GM19397 (cell line): ENCODE data around the gene NXPH2.
A peak's percentile ranks its signal among the peaks of the same experiment; 100 is the strongest.
"Not testable (repeated sequence)": the region's sequence is repeated elsewhere in the genome, so short reads cannot be mapped to it uniquely, and the experiment has no call there.

Experiments
- ATAC-seq: cut with Tn5 transposase; IDR thresholded peaks from one replicate; pipeline ENCODE4 v1.9.1; 2021; ENCODE audit warnings: mild to moderate bottlenecking, moderate library complexity; ENCODE audit not compliant: unreplicated experiment

The NXPH2 gene

DNA sequence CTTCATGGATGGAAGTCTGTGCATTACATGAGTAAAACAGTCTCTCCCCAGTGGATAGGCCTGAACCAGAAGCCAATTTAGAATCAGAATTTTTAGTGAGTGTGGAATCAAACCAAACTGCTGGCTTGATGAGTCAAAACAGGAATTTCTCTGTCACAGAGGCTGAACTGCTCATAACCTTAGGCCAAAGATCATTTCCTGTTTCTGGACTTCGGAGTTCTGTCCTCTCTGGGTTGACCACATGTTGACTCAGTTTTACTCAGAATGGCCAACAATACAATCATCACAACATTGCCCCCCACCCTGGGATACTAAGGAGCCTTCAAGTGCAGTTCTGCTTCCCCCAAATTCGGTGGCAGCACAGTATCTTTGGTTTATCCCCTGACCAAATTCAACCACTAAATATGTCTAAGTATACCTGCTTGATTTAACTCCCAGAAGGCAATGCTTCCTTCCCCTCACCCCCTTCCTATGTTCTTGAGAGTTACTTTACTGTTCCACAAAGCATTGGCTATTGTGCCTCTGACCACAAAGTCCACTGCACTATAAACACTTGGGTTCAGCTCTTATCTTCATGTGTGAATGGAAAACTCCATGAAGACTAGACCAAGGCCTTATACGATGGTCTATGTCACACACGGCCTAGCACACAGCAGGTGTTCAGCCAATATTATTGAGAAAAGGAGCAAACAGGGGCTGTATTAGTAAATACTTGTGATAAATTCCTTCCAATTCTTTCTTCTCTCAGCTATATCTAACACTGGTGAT is 67.8 kb downstream of the NXPH2 start:
- ATAC-seq: peak; percentile 86

DNA sequence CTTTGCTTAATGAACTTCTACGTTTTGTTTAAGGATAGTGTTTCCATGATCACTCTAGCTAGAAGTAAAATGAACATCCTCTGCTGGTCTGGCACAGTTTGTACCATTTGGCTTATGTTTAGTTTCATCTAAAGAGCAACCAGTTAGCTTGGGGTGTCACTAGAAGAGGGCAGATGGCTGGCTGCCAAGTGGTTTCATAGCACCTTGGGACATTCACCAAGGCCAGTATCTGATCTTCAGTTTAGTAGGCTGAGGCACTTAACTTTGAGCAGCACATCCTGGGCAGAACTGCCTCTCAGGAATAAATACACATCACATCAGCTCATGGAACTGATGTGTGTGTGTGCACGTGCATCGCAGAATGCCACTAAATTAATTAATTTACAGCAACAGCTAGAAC is 68.4 kb downstream of the NXPH2 start:
- peak; percentile 54 for ATAC-seq

- ATAC-seq: no peak
These were observed 71.4 kb downstream of the NXPH2 start for GRCh38 chr2:138708682-138709241.

DNA sequence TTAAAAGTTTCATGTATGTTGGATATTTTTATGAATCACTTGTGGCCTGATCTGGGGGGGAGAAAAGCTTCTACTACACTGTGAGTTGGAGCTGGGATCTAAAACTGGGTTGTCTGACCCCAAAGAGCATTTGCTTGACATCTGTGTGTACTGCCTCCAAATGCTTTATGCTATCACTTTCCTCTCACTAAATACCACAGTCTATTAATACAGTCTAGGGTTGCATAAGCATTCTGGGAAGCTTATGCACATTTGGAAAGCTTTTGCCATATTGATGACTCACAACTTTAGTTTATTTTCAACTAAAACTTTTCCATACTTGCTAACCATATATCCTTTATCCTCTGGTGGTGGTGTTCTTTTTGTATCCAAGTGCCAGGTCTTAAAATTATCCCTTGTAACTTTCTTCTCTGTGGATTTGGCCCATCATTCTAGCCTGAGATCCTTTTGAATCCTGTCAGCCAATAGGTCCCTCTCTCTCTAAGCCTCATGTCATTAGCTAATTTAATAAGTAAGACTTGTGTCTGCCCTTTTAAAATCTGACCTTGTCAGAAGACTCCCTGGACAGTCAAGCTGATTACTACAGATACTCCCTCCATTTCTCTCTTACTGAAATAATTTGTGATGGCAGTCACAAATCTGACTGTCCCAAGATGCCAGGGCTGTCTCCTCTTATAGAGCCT is 72.7 kb downstream of the NXPH2 start:
- no peak for ATAC-seq

DNA sequence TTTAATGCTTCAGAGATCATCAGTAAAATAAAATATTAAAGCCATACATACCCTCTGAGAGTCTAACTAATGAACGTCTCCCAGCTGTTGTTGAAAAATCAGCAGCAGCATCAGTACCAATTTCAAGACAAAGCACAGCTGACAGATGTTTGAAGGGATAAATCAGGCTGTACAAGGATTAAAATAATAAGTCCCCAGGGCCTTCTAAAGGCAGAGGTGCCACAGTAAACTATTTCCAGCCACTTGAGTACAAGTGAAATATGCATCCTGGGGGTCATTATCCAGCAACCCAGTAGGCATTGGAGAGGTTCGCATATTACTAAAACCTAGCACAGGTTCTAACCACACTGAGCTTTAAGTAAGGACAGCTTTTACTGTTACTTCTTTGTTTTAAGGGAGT is 76.9 kb downstream of the NXPH2 start:
- ATAC-seq: no peak

DNA sequence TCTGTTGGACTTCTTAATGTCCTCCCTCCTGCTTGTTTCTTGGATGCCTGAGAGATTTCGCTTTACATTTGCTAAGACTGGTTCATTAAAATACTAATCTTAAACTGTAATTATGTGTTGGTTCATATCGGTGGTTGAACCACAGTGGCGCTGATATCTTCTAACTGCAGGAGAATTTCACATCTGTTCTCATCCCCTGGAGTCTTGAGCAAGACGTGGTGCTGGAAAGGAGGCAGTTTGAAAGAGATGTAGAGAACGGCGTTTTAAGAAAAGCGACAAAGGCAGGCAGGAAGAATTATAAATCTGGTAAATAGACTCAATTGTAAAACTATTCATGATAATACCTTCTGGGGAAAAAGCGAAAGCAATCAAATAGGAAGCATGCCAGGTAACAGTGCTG is 79.5 kb downstream of the NXPH2 start:
- ATAC-seq: no peak

DNA sequence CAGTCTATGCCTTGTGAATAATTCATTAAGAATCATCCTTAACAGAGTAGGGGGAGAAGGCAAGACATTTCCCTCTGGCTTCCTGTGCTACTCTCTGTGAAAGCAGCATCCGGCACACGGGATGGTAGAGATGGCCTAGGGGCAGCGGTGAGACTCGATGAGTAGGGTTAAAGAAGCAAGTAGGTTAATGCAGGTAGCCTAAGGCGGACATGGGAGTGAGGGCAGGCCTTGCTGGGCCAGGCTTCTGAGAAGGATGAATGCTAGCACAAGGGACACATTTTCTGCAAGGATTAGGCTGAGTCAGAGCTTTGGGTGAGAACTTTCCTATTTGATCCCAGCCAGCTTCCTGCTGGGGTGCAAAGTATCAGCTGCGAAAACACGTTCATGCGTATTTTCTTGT is 80.8 kb downstream of the NXPH2 start:
- no peak for ATAC-seq

DNA sequence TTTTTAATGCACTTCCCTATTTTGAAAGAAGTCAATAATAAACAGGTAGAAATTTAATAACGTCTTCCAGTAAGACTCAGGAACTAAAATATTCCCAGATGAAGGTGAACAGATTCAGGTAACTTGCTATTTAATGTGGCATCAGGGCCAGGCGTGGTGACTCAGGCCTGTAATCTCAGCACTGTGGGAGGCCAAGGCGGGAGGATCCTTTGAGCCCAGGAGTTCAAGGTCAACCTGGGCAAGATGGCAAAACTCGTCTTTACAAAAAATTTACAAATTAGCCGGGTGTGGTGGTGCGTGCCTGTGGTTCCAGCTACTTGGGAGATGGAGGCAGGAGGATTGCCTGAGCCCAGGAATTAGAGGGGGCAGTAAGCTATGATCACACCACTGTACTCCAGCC is 81.8 kb downstream of the NXPH2 start:
- ATAC-seq: no peak

DNA sequence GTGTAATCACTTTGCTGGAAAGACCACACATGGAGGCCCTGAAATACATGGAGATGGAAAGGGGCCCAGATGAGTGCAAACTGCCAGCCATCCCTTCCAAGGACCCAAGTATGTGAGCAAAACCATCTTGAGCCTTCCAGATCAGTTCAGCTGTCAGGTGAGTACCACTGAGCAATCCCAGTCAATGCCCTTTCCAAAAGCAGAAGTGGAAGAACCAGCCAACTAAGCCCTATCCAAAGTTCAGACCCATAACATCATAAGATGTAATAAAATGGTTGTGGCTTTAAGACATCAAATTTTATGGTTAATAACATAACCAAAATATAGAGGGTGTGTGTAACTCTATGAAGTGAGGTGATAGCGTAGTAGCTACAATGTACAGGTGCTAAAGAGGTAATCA is 88.5 kb downstream of the NXPH2 start:
- no peak for ATAC-seq

- no peak for ATAC-seq
These were observed 90.5 kb downstream of the NXPH2 start for GRCh38 chr2:138689705-138690104.

DNA sequence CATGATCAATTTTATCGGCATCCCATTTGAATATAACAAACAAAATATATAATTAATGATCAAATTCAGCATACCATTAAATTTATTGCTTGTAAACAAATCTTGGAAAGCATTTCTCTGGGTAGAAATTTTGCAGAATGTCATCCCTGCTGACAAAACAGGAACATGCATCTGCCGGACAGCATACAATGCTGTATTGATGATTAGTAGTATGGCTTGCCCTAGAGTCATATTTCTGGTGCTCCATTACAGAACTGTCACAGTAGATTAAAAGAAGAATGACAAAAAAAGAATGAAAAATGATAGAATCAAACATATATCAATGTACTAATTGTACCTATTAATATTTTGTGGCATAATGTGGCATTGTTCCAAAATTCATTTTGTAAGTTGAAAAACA is 98.0 kb downstream of the NXPH2 start:
- no peak for ATAC-seq

DNA sequence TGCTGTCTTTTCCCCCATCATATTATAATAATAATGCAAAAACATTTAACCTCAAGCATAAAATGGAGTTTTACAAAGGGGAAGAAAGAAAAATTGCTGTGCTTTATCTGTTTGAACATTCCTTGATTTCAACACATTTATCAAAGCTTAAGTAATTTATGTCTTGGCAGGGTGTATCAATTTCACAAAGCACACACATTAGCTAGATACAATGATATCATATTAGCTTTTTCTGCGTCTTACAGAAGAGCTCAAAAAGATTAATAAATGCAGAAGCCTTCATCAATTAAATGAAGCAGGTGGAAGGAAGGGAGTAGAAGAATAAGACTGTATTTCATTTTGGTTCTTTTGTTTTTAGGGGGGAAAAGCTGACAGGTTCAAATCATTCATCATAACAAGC is 103.0 kb downstream of the NXPH2 start:
- ATAC-seq: no peak

GRCh38 chr2:138676619-138677021 is 103.6 kb downstream of the NXPH2 start:
- no peak for ATAC-seq

DNA sequence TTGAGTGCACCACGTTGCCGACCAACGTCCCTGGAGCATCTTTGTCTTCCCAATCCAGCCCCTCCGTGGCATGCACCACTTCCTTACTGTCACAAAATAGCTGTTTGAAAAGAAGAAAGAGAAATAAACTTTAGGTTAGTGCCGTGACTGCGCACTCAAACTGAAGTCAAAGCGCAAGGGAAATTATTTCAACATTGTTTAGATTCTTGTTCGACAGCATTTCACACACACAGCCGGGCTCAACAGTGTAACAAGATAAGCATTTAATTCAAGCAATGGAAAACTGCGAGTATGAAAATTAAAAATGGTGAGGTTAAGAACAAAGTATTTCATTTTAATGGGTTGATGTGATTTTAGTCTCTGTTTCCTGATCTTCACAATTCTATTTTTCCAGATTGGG is 108.6 kb downstream of the NXPH2 start:
- no peak for ATAC-seq

DNA sequence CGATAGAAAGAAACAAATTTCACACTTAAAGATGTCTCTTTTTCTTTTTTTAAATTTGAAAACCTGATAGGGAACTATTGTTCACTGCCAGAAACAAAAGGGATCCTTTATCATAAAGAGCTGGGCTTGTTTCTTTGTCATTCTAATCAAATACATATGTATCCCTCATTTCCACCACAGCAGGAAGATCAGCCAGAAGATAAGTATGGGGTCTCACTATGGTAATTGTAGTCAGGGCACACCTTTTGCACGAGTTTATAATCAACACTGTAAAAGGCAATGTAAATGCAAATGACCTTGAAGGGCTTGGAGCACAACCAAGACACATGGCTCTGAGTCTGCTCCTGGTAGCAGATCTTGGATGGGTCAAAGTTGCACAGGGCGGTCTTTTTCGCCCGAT is 109.5 kb downstream of the NXPH2 start:
- ATAC-seq: no peak

- no peak for ATAC-seq
These were observed 114.3 kb downstream of the NXPH2 start for GRCh38 chr2:138665937-138666336.

DNA sequence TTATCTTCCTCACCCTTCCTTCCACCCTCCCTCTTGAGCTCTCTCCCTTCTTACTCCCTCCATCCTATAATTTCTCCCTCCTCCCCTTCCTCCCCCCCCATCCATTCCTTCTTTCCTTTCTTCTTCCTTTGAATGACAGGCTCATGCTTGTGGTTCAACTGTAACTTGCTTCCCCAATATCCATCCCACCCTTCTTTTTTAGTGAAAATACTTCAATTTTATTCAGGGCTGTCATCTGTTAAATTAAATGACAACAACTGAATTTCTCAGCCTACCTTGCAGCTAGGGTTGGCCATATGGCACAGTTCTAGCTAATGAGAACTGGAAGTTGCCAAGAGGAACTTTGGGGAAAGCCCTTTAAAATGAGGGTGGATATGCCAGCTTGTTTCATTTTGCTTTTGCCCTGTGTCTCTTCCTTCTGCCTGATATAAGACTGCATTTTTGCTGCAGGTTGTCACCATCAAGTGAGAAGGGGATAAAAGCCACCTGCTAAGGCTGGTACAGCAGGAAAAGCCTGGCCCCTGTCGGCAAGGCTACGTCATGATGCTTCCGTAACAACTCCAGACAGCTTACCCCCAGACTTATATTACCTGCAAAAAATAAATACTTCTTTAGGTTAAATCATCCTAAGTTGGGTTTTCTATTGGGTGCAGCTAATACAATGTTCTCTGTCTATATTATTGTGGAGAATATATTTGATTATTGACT is 121.8 kb downstream of the NXPH2 start:
- ATAC-seq: no peak

DNA sequence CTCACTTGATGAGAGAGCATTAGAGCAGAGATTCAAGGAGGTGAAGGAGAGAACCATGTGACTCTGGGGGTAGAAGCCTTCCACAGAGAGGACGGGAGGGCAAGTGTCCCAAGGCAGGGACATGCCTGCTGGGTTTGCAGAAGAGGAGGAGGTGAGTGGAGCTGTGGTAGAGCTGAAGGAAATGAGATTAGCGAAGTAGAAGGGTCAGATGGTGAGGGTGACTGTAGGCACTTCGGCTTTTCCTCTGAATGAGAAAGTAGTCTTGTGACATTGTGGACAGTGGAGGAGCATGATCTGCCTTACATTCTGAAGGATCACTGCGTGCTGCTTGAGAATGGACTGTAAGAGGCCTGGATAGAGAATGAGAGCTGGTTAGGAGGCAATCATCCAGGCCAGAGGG is 126.0 kb downstream of the NXPH2 start:
- ATAC-seq: no peak

DNA sequence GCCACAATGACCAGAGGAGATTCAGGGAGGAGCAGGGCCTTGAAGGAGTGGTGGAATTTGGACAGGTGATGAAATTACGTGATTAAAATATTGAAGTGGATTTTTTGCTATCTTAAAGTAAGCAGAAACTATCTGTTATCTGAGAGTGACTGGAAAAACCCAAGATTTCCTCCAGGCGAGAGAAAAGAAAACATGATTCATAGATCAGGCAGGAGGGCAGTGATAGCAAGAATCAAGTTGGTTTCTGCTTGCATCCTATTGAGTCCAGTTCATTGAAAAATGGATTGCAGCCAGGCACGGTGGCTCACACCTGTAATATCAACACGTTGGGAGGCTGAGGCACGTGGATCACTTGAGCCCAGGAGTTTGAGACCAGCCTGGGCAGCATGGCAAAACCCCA is 127.8 kb downstream of the NXPH2 start:
- no peak for ATAC-seq

- no peak for ATAC-seq
These were observed 130.6 kb downstream of the NXPH2 start for GRCh38 chr2:138649571-138649970.

DNA sequence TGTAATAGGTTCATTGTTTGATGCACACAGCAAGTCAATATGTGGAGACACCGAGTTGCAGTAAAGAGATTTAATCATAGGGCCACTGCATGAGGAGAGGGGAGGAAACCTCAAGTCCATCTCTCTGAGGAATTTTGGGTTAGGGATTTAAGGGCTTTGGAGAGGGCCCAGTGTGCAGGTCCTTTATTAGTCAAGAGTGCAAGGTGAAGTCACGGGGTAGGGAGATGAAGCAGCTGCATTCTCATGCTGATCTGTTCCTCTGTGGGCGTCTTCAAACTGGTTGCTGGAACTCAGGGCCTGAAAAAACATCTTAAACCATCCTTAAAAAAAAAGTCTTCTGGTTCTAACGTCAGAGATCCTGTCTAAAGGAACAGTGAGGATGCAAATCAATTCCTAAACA is 131.6 kb downstream of the NXPH2 start:
- ATAC-seq: no peak

DNA sequence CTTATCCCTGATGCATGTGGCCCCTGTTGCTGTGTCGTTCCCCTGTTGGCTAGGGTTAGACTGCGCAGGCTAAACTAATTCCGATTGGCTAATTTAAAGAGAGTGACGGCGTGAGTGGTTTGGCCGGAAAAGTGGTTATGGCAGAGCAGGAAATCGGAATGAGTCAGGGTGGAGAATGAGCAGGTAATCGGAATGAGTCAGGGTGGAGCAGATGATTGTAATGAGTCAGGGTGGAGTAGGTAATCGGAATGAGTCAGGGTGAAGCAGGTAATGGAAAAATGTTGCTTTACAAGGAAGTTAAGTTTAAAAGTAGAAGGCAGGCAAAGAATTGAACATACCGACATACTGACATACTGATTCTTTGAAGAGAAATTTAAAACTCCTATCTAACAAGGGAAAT is 135.4 kb downstream of the NXPH2 start:
- ATAC-seq: not testable (repeated sequence)
